Measurements from ENCODE around the gene NHERF1. TPM values are rescaled to one million over a fixed set of nuclear protein-coding genes. Genes with fewer than 3 reads are reported as not detected.

Gene NHERF1
- total and polyA plus RNA-seq, 2 of the 13 experiments (the other 11 are each of a cell fraction or from before 2014, with no cell fraction given), result 169 to 269 TPM

DNA sequence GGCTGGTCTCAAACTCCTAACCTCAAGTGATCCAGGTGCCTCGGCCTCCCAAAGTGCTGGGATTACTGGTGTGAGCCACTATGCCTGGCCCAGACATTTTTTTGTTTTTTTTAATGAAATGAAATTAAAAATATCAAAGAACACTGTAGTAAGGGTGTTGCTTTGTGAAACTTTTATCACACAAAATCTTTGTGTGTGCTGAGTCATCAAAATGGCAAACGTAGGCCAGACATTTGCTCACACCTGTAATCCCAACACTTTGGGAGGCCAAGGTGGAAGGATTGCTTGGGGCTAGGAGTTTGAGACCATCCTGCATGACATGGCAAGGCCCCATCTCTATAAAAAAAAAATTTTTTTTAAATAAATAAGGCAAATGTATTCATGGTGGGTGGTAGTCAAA, 18.0 kb downstream of the NHERF1 start:
- intact Hi-C loops (cut with micrococcal nuclease; ENCODE audit: unreplicated experiment) (no loop called here), in situ Hi-C loops (cut with HindIII; ENCODE audit: extremely low pct_ligation_motif_present, low pct_unique_long_range_greater_than_20kb) (no loop called here)
- no TSS peak for BruUV-seq (replicated peaks)
- no peaks in the 10 kb centered on the region for H3K27me3 ChIP-seq (ENCODE audit: control insufficient read depth in 1 of 2, insufficient read depth in 2 of 2, low read length in 2 of 2)
- DNase-seq (ENCODE audit: low spot score), result no peak
- no peak overlapping the region for H2AFZ ChIP-seq (ENCODE audit: low read length)
- ChIA-PET CTCF (ENCODE audit: low intra/inter-chr PET ratio, low total read pairs) (interaction anchor here (1.5 to 12.2 kb wide), 2 partner anchors 9 to 19 kb away, joined by 3 to 219 read pairs; partner anchors contain the start of genes NAT9 and NHERF1), POLR2A (interaction anchor here (29.3 kb wide), 1 partner anchor 12 kb away, joined by 1459 read pairs; the partner anchor contains the start of gene NHERF1)
- no peak for FAIRE-seq
- peaks cover 26 to 56% of the 10 kb centered on the region in 2 experiments for H3K36me3 ChIP-seq (replicated peaks in 1 of 2; ENCODE audit: control insufficient read depth in 1 of 2, insufficient read depth in 2 of 2, low read length in 2 of 2)
- no peak for TF ChIP-seq ELF3 (CRISPR knock-in tag; IDR thresholded peaks at IDR 0.05)
- no peak for TF ChIP-seq MXD4 (CRISPR knock-in tag; IDR thresholded peaks at IDR 0.05)
- TF ChIP-seq GTF2F1 (IDR thresholded peaks at IDR 0.05; ENCODE audit: low read length), result no peak
- 0 out of 2 replicates have a peak, but pooled peaks have one; percentile 20 for TF ChIP-seq MAFG (CRISPR knock-in tag; IDR thresholded peaks at IDR 0.05)
- TF ChIP-seq, protein P1, sequence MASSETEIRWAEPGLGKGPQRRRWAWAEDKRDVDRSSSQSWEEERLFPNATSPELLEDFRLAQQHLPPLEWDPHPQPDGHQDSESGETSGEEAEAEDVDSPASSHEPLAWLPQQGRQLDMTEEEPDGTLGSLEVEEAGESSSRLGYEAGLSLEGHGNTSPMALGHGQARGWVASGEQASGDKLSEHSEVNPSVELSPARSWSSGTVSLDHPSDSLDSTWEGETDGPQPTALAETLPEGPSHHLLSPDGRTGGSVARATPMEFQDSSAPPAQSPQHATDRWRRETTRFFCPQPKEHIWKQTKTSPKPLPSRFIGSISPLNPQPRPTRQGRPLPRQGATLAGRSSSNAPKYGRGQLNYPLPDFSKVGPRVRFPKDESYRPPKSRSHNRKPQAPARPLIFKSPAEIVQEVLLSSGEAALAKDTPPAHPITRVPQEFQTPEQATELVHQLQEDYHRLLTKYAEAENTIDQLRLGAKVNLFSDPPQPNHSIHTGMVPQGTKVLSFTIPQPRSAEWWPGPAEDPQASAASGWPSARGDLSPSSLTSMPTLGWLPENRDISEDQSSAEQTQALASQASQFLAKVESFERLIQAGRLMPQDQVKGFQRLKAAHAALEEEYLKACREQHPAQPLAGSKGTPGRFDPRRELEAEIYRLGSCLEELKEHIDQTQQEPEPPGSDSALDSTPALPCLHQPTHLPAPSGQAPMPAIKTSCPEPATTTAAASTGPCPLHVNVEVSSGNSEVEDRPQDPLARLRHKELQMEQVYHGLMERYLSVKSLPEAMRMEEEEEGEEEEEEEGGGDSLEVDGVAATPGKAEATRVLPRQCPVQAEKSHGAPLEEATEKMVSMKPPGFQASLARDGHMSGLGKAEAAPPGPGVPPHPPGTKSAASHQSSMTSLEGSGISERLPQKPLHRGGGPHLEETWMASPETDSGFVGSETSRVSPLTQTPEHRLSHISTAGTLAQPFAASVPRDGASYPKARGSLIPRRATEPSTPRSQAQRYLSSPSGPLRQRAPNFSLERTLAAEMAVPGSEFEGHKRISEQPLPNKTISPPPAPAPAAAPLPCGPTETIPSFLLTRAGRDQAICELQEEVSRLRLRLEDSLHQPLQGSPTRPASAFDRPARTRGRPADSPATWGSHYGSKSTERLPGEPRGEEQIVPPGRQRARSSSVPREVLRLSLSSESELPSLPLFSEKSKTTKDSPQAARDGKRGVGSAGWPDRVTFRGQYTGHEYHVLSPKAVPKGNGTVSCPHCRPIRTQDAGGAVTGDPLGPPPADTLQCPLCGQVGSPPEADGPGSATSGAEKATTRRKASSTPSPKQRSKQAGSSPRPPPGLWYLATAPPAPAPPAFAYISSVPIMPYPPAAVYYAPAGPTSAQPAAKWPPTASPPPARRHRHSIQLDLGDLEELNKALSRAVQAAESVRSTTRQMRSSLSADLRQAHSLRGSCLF (CRISPR knock-in tag; IDR thresholded peaks at IDR 0.05; ENCODE audit: borderline replicate concordance), result no peak
- no peak for TF ChIP-seq ZSCAN22 (CRISPR knock-in tag; IDR thresholded peaks at IDR 0.05)
- TF ChIP-seq MAFK (conservative IDR thresholded peaks at IDR 0.05 in 1 of 2, IDR thresholded peaks at IDR 0.05 in 1 of 2; ENCODE audit: low read length in 2 of 2), result peak; percentile 97 to 99
- TF ChIP-seq MAF1 (CRISPR knock-in tag; IDR thresholded peaks at IDR 0.05; ENCODE audit: borderline replicate concordance), result no peak
- TF ChIP-seq, protein P2, sequence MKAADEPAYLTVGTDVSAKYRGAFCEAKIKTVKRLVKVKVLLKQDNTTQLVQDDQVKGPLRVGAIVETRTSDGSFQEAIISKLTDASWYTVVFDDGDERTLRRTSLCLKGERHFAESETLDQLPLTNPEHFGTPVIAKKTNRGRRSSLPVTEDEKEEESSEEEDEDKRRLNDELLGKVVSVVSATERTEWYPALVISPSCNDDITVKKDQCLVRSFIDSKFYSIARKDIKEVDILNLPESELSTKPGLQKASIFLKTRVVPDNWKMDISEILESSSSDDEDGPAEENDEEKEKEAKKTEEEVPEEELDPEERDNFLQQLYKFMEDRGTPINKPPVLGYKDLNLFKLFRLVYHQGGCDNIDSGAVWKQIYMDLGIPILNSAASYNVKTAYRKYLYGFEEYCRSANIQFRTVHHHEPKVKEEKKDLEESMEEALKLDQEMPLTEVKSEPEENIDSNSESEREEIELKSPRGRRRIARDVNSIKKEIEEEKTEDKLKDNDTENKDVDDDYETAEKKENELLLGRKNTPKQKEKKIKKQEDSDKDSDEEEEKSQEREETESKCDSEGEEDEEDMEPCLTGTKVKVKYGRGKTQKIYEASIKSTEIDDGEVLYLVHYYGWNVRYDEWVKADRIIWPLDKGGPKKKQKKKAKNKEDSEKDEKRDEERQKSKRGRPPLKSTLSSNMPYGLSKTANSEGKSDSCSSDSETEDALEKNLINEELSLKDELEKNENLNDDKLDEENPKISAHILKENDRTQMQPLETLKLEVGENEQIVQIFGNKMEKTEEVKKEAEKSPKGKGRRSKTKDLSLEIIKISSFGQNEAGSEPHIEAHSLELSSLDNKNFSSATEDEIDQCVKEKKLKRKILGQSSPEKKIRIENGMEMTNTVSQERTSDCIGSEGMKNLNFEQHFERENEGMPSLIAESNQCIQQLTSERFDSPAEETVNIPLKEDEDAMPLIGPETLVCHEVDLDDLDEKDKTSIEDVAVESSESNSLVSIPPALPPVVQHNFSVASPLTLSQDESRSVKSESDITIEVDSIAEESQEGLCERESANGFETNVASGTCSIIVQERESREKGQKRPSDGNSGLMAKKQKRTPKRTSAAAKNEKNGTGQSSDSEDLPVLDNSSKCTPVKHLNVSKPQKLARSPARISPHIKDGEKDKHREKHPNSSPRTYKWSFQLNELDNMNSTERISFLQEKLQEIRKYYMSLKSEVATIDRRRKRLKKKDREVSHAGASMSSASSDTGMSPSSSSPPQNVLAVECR (CRISPR knock-in tag; IDR thresholded peaks at IDR 0.05; ENCODE audit: borderline replicate concordance), result no peak
- TF ChIP-seq MAFF (IDR thresholded peaks at IDR 0.05; ENCODE audit: low read depth, low read length), result peak; percentile 98
- no peak for TF ChIP-seq ZNF331 (CRISPR knock-in tag; IDR thresholded peaks at IDR 0.05)
- 0 out of 2 replicates have a peak, but pooled peaks have one; percentile 28 for TF ChIP-seq HOXA5 (CRISPR knock-in tag; IDR thresholded peaks at IDR 0.05)
- TF ChIP-seq ZNF773 (CRISPR knock-in tag; IDR thresholded peaks at IDR 0.05; ENCODE audit: borderline replicate concordance), result no peak
- TF ChIP-seq, protein P3, sequence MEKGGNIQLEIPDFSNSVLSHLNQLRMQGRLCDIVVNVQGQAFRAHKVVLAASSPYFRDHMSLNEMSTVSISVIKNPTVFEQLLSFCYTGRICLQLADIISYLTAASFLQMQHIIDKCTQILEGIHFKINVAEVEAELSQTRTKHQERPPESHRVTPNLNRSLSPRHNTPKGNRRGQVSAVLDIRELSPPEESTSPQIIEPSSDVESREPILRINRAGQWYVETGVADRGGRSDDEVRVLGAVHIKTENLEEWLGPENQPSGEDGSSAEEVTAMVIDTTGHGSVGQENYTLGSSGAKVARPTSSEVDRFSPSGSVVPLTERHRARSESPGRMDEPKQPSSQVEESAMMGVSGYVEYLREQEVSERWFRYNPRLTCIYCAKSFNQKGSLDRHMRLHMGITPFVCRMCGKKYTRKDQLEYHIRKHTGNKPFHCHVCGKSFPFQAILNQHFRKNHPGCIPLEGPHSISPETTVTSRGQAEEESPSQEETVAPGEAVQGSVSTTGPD (CRISPR knock-in tag; IDR thresholded peaks at IDR 0.05), result no peak
- H3K4me2 ChIP-seq (ENCODE audit: low read depth, low read length), result no peak overlapping the region
- H3K27ac ChIP-seq (ENCODE audit: extremely low read length, insufficient read depth, low read length), result no peak overlapping the region
- H3K4me1 ChIP-seq (ENCODE audit: insufficient read depth, low read length), result peaks cover 97% of the 10 kb centered on the region
- WGBS (ENCODE audit: low lambda C conversion rate), result 93% methylated on average over 2 of the region's 2 CpGs
- peaks cover 45% of the 10 kb centered on the region for H3K79me2 ChIP-seq (ENCODE audit: insufficient read depth, low read length)
- H3K9me3 ChIP-seq (ENCODE audit: low read length), result no peaks in the 10 kb centered on the region
- no peak overlapping the region for H3K9ac ChIP-seq (ENCODE audit: insufficient read depth, low read depth, low read length)
- H3K4me3 ChIP-seq (replicated peaks in 1 of 3; ENCODE audit: insufficient read depth in 1 of 3, low read depth in 2 of 3, low read length in 3 of 3), result no peak overlapping the region
- H4K20me1 ChIP-seq (ENCODE audit: insufficient read depth, low read length), result peaks cover 33% of the 10 kb centered on the region; the same call in 1 of the 2 replicates
- ATAC-seq, result no peak
